Ishikawa (cell line): ENCODE results near the gene KDM4B.

ENCODE experiments used
- CEBPB ChIP-seq: IDR thresholded peaks from 2 replicates; pipeline ENCODE4 v1.6.1; 2012
- CREB1 ChIP-seq: IDR thresholded peaks from 2 replicates; pipeline ENCODE4 v1.6.1; 2012; ENCODE audit warnings: low read depth
- EGR1 ChIP-seq: IDR thresholded peaks from 2 replicates; pipeline ENCODE4 v1.6.1; 2012
- EP300 ChIP-seq: IDR thresholded peaks from 2 replicates; pipeline ENCODE4 v1.6.1; 2012; ENCODE audit warnings: borderline replicate concordance
- FOXM1 ChIP-seq: IDR thresholded peaks from 2 replicates; pipeline ENCODE4 v1.6.1; 2012; ENCODE audit warnings: low read depth, borderline replicate concordance
- REST ChIP-seq: IDR thresholded peaks from 2 replicates; pipeline ENCODE4 v1.6.1; 2012; ENCODE audit warnings: low read depth, mild to moderate bottlenecking
- TAF1 ChIP-seq: IDR thresholded peaks from 2 replicates; pipeline ENCODE4 v1.6.1; 2012; ENCODE audit warnings: low read depth, mild to moderate bottlenecking
- TCF12 ChIP-seq: IDR thresholded peaks from 2 replicates; pipeline ENCODE4 v1.6.1; 2012; ENCODE audit warnings: low read depth
- TEAD4 ChIP-seq: IDR thresholded peaks from 2 replicates; pipeline ENCODE4 v1.6.1; 2012
- YY1 ChIP-seq: IDR thresholded peaks from 2 replicates; pipeline ENCODE4 v1.6.1; 2012; ENCODE audit warnings: low read depth
- TF ChIP-seq, protein P1 (sequence below): IDR thresholded peaks from 2 replicates; pipeline ENCODE4 v1.6.1; 2012
- TF ChIP-seq, protein P2 (sequence below): IDR thresholded peaks from 2 replicates; pipeline ENCODE4 v1.6.1; 2012

DNA sequence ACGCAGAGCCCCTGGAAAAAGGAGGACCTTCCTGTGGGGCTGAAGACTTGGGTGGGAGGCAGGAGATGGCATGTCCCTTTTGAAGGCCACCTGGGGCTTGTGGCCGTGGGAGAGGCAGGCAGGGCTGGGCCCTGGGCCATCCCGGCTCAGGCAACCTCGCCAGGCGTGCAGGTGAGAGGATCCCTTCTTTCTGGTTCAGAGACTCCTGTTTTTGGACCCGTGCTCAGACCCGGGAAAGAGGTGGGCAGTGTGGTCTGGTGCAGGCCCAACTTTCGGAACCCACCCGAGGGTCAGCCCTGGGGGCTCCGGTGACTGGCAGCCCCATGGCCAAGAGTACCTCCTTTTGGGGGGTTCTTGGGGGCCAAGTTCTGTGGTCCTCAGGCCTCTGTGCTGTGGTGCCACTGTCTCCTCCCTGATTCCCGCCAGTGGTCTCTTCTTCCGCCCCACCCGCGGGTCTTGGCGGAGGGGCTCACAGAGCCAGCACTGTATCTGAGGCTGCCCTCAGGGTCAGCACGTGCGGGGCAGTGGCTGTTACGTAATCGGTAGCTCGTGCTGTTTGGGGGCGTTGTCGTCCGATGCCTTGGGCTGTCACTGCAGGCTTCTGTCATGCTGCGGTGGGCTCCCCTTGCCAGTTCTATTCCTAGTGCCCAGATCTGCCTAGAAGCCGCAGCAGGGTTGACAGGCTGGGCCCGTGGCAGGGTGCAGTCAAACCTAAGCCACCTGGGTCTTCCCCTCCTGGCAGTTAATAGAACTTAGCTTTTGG, 42.7 kb downstream of the KDM4B start:
- TF ChIP-seq EGR1 = no peak
- TF ChIP-seq EP300 = no peak
- no peak for TF ChIP-seq CEBPB
- TF ChIP-seq TCF12 = no peak
- TF ChIP-seq, protein P1, sequence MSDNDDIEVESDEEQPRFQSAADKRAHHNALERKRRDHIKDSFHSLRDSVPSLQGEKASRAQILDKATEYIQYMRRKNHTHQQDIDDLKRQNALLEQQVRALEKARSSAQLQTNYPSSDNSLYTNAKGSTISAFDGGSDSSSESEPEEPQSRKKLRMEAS = no peak
- no peak for TF ChIP-seq TEAD4
- TF ChIP-seq TAF1 = no peak
- TF ChIP-seq YY1 = no peak
- no peak for TF ChIP-seq FOXM1
- no peak for TF ChIP-seq REST
- TF ChIP-seq, protein P2, sequence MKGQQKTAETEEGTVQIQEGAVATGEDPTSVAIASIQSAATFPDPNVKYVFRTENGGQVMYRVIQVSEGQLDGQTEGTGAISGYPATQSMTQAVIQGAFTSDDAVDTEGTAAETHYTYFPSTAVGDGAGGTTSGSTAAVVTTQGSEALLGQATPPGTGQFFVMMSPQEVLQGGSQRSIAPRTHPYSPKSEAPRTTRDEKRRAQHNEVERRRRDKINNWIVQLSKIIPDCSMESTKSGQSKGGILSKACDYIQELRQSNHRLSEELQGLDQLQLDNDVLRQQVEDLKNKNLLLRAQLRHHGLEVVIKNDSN = no peak
- no peak for TF ChIP-seq CREB1
